Esophagus squamous epithelium (tissue), 4 donors: ENCODE results near the gene TUBA1A.

Experiments
- POLR2A ChIP-seq, 4 donors: fragments of 450-650 bp; IDR thresholded peaks; one replicate each; pipeline ENCODE4 v1.6.1; 2017; ENCODE audit warnings: antibody characterized with exemption in 4 of 4, mild to moderate bottlenecking in 4 of 4, moderate library complexity in 3 of 4
- TF ChIP-seq, protein P1 (sequence below), 6 experiments: fragments of 450-650 bp in 4 of 6; fragments of 200-600 bp in 2 of 6; sonication (generic) in 2 of 6; IDR thresholded peaks; one replicate each; pipeline ENCODE4 v1.5.1; 2016 to 2019; ENCODE audit warnings: antibody characterized with exemption in 6 of 6, mild to moderate bottlenecking in 4 of 6, moderate library complexity in 4 of 6

DNA sequence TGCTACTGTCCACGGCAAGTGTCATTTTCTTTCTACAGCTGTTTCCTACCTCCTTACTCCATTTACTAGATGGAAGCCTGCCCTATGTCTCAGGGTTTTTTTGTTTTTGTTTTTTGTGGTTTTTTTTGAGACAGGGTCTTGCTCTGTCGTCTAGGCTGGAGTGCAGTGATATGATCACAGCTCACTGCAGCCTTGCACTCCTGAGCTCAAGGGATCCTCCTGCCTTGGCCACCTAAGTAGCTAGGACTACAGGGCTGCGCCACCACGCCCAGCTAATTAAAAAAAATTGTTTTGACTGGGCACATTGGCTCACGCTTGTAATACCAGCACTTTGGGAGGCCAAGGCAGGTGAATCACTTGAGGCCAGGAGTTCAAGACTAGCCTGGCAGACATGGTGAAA lies 14.7 kb downstream of the TUBA1A start:
- TF ChIP-seq, protein P1, sequence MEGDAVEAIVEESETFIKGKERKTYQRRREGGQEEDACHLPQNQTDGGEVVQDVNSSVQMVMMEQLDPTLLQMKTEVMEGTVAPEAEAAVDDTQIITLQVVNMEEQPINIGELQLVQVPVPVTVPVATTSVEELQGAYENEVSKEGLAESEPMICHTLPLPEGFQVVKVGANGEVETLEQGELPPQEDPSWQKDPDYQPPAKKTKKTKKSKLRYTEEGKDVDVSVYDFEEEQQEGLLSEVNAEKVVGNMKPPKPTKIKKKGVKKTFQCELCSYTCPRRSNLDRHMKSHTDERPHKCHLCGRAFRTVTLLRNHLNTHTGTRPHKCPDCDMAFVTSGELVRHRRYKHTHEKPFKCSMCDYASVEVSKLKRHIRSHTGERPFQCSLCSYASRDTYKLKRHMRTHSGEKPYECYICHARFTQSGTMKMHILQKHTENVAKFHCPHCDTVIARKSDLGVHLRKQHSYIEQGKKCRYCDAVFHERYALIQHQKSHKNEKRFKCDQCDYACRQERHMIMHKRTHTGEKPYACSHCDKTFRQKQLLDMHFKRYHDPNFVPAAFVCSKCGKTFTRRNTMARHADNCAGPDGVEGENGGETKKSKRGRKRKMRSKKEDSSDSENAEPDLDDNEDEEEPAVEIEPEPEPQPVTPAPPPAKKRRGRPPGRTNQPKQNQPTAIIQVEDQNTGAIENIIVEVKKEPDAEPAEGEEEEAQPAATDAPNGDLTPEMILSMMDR (IDR thresholded peaks at IDR 0.05) = no peak
- no peak for TF ChIP-seq POLR2A (IDR thresholded peaks at IDR 0.05)
